GM21576 (cell line): ENCODE measurements around the gene OR52D1.

Source experiments
- ATAC-seq: cut with Tn5 transposase; IDR thresholded peaks from one replicate; pipeline ENCODE4 v1.9.1; 2021; ENCODE audit warnings: mild to moderate bottlenecking, moderate library complexity; ENCODE audit not compliant: unreplicated experiment

The OR52D1 gene

GRCh38 chr11:5488385-5488784, at the start of gene OR52D1:
TSS of gene OR52D1 (plus strand) at chr11:5488685. CDS start at chr11:5488707, 22 bp downstream.
- no peak for ATAC-seq

- no peak for ATAC-seq
Measured at GRCh38 chr11:5441414-5441813, 47.1 kb upstream of the OR52D1 start, which contains the start of gene OR51I1. TSS of gene OR51I1 (minus strand) at chr11:5441514. CDS start at chr11:5441514, 0 bp downstream.

- no peak for ATAC-seq
Measured at GRCh38 chr11:5443835-5444393, 44.6 kb upstream of the OR52D1 start.

- ATAC-seq: no peak
Measured at GRCh38 chr11:5449023-5449422, 39.5 kb upstream of the OR52D1 start, which contains the start of gene OR51I2. TSS of gene OR51I2 (plus strand) at chr11:5449323. CDS start at chr11:5453489, 4,166 bp downstream.

GRCh38 chr11:5449432-5449831, 39.1 kb upstream of the OR52D1 start:
- ATAC-seq: no peak

GRCh38 chr11:5460983-5461621, 27.4 kb upstream of the OR52D1 start:
- no peak for ATAC-seq

GRCh38 chr11:5467527-5467926, 21.0 kb upstream of the OR52D1 start:
- no peak for ATAC-seq

- no peak for ATAC-seq
Measured at GRCh38 chr11:5473921-5474320, 14.6 kb upstream of the OR52D1 start.

GRCh38 chr11:5476186-5476819, 12.2 kb upstream of the OR52D1 start:
- peak; percentile 84 for ATAC-seq

- no peak for ATAC-seq
Measured at GRCh38 chr11:5486003-5486402, 2.5 kb upstream of the OR52D1 start.

- no peak for ATAC-seq
Measured at GRCh38 chr11:5486421-5486820, 2.1 kb upstream of the OR52D1 start.

- no peak for ATAC-seq
Measured at GRCh38 chr11:5488798-5489399, 414 bp downstream of the OR52D1 start.

GRCh38 chr11:5489576-5490357, 1.3 kb downstream of the OR52D1 start:
- ATAC-seq: no peak

GRCh38 chr11:5499671-5500070, 11.2 kb downstream of the OR52D1 start:
- ATAC-seq: no peak

GRCh38 chr11:5500393-5500801, 11.9 kb downstream of the OR52D1 start:
- no peak for ATAC-seq

GRCh38 chr11:5504403-5504921, 16.0 kb downstream of the OR52D1 start:
- ATAC-seq: no peak

GRCh38 chr11:5505363-5506048, 17.0 kb downstream of the OR52D1 start:
- ATAC-seq: no peak

GRCh38 chr11:5507177-5507932, 18.9 kb downstream of the OR52D1 start:
- ATAC-seq: no peak

GRCh38 chr11:5507933-5508305, 19.4 kb downstream of the OR52D1 start:
- no peak for ATAC-seq
